HG03060 (cell line): Measurements from ENCODE around the gene ACTA2.
"Not testable (repeated sequence)": the region's sequence is repeated elsewhere in the genome, so short reads cannot be mapped to it uniquely, and the experiment has no call there.

Source experiments
- ATAC-seq: cut with Tn5 transposase; IDR thresholded peaks from one replicate; pipeline ENCODE4 v1.9.1; 2021; ENCODE audit warnings: low read depth, moderate number of reproducible peaks; ENCODE audit not compliant: unreplicated experiment

ACTA2 gene

GRCh38 chr10:88954458-88955083, 2.0 kb upstream of the ACTA2 start:
- no peak for ATAC-seq

- no peak for ATAC-seq
Observed at GRCh38 chr10:88953662-88954061, 1.1 kb upstream of the ACTA2 start.

DNA sequence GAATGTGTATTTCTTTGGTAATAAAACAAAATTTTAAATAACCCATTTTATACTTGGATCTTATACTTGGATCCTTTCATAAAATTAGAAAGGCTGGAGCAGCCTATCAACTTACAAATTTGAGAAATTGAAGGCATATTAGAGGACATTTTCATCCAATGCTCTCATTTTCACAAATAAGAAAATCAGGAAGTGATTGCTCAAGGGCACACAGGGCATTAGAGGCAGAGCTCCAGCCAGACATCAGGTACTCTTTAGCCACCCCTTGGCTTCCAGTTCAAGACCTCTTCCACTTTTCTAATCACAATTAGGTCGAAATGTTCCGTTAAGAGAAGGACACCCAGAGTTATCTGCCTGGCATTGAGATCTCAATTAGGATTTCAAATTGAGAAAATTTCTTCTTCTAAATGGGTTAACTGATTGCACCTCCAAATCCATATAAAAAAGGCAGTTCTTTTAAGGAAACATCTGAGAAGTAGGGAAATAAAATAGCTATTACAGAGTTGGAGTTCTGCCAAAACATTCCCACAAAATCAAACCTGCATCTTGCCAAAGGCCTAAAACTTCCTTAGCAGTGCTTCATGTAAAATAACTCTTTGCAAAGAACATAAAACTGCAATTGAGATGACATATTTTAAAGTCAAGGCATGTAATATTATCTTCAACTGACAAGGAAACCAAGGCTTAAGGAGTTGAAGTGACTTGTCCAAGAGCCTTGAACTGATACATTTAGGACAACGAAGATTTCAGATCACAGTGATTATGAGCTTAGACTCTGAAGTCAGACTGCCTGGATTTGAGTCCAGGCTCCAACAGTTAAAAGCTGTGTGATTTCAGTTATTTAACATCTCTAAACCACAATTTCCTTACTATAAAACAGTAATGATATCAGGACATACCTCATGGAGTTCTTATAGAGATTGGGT, 2.4 kb downstream of the ACTA2 start:
- ATAC-seq = no peak

DNA sequence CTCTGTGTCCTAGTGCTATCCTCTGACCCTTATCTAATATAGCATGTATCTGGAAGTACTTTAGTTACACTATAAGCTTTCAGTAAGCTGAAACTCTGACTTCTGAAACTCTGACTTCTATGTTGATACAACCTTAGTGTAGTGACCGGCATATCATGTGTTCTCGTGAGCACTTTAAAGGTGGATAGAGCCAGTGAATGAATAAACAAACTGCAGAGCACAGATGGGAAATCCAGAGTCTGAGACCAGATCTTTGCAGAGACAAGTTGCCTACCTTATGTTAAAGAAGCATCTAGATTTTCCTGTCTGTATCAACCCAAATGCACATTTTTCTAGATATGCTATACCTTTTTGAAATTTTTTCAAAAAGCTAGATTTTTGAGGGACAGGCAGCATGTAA, 3.5 kb downstream of the ACTA2 start:
- no peak for ATAC-seq

DNA sequence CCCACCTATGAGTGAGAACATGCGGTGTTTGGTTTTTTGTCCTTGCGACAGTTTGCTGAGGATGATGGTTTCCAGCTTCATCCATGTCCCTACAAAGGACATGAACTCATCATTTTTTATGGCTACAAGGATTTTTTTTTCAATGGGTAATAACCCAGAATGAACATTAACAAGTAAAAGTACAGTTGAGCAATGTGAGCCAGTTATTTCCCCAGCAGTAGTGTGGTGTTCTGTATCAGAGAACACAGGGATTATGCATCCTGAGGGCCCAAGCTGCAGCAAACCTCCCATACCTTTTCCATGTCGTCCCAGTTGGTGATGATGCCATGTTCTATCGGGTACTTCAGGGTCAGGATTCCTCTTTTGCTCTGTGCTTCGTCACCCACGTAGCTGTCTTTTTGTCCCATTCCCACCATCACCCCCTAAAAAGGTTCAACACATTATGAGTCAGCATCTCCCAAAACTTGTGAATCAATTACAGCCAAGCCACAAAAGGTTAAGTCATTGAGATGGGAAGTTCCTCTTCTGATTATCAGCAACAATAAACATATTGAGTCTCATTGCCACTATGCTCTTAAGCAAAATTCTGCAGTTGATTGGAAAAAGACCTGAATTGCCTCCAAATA, 5.5 kb downstream of the ACTA2 start:
- no peak for ATAC-seq

DNA sequence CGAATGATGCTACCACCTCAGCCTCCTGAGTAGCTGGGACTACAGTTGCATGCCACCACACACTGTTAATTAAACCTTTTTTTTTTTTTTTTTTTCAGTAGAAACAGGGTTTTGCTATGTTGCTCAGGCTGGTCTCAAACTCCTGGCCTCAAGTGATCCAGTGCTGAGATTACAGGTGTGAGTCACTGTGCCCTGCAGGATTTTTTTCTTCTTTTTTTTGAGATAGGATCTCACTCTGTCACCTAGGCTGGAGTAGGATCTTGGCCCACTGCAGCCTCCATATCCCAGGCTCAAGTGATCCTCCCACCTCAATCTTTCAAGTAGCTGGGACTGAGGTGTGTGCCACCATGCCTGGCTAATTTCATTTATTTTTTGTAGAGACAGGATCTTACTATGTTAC, 6.4 kb downstream of the ACTA2 start:
- no peak for ATAC-seq

DNA sequence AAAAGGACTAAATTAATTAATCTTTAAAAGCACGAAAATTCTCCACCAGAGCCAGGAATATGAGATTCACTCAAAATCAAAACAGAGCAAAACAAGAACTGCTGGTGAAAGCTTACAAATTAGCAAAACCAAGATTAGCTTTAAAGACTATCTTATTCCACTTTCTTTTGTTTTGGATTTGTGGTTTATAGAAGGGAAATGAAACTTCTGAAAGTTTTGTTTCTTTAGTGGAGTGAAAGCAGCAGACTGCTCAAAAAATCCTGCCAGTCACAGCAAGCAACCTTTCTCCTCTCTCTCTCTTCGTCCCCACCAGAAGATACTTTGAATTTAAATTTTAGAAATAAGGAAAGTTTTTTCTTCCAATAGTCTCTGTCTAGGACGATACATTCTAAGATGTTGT, 7.8 kb downstream of the ACTA2 start:
- no peak for ATAC-seq

DNA sequence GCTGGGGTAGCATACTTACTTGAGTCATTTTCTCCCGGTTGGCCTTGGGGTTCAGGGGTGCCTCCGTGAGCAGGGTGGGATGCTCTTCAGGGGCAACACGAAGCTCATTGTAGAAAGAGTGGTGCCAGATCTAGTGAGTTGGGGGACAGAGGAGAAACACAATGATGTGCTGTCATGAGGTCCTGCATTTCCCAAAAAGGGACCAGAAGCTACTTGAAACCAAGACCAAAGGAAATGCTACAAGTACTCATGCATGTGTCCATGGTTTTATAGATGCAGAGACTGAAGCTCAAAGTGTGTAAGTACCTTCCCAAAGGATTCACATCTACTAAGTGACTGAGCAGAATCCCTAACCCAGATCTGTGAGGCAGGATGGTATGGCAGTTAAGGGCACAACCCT, 8.8 kb downstream of the ACTA2 start:
- no peak for ATAC-seq

- no peak for ATAC-seq
Observed at GRCh38 chr10:88941026-88941425, 11.5 kb downstream of the ACTA2 start.

GRCh38 chr10:88938938-88939337, 13.6 kb downstream of the ACTA2 start:
- ATAC-seq = no peak

GRCh38 chr10:88938039-88938438, 14.5 kb downstream of the ACTA2 start:
- ATAC-seq = no peak

GRCh38 chr10:88936656-88937055, 15.9 kb downstream of the ACTA2 start:
- no peak for ATAC-seq

GRCh38 chr10:88934900-88935672, 17.5 kb downstream of the ACTA2 start:
- peak; percentile 34 for ATAC-seq

DNA sequence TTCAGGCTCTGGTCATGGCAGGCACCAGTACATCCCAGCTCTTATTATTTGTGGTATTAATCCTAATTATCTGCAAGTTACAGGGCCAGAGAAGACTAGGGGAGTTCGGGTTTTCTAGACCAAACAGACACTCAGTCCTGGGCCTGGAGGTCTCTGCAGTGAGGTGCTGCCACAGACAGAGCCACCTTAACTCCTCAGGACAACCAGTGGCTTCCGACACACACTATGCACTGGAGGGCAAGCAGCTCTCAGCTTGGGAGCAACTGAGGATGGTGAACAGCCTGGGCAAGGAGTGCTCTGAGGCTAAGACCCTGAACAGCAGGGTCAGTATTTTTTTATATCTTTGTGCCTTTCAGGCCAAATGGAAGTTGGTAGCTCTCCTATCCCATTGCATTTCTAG, 19.0 kb downstream of the ACTA2 start:
- no peak for ATAC-seq

GRCh38 chr10:88932539-88933256, 19.9 kb downstream of the ACTA2 start:
- ATAC-seq = no peak

DNA sequence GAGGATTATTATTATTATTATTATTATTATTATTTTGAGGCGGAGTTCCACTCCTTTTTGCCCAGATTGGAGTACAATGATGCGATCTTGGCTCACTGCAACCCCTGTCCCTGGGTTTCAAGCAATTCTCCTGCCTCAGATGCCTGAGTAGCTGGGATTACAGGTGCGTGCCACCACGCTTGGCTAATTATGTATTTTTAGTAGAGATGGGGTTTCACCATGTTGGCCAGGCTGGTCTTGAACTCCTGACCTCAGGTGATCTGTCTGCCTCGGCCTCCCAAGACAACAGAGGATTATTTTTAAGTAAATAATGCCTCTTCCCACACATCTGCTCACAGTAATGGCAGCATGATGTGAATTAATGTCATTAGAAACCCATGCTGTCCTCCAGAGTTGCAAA, 20.5 kb downstream of the ACTA2 start:
- not testable (repeated sequence) for ATAC-seq

- no peak for ATAC-seq
Observed at GRCh38 chr10:88931548-88931947, 21.0 kb downstream of the ACTA2 start.

- ATAC-seq = no peak
Observed at GRCh38 chr10:88928254-88928653, 24.3 kb downstream of the ACTA2 start.

DNA sequence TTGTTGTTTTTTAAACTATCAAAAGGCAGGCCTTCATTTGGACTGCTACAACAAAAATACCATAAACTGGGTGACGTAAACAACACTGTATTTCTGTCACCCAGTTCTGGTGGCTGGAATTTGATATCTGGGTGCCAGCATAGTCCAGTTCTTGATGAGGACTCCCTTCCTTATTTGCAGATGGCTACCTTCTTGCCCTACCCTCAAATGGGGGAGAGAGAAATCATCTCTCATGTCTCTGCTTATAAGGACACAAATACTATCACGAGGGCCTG, 25.2 kb downstream of the ACTA2 start:
- ATAC-seq = no peak
